ENCODE data around the gene BABAM1.
"Not testable (repeated sequence)": the region's sequence is repeated elsewhere in the genome, so short reads cannot be mapped to it uniquely, and the experiment has no call there.

The BABAM1 gene

GRCh38 chr19:17266589-17266974 is 661 bp upstream of the BABAM1 start:
- H3K36me3 ChIP-seq: peaks cover 29% of the 10 kb centered on the region
- peak overlapping the region; percentile 57 for H3K4me3 ChIP-seq
- no peaks in the 10 kb centered on the region for H4K20me1 ChIP-seq
- H3K27me3 ChIP-seq: no peaks in the 10 kb centered on the region
- peak overlapping the region; percentile 64 for H3K27ac ChIP-seq
- peaks cover 46% of the 10 kb centered on the region for H3K4me1 ChIP-seq
- no peaks in the 10 kb centered on the region for H3K9me3 ChIP-seq
- TF ChIP-seq Cebpa-rat (IDR thresholded peaks at IDR 0.05): no peak
- peak overlapping the region; percentile 76 for H3K4me2 ChIP-seq
- H3K9ac ChIP-seq: peak overlapping the region; percentile 19; the same call in 1 of the 2 replicates

DNA sequence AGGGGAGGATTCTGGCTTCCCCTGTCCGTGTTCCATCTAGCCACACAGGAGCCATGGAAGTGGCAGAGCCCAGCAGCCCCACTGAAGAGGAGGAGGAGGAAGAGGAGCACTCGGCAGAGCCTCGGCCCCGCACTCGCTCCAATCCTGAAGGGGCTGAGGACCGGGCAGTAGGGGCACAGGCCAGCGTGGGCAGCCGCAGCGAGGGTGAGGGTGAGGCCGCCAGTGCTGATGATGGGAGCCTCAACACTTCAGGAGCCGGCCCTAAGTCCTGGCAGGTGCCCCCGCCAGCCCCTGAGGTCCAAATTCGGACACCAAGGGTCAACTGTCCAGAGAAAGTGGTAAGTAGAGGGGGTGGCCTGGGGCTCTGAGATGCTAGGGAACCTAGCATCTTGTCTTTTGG is 1.5 kb downstream of the BABAM1 start:
- Histone ChIP-seq H3K9me3 (no peaks in the 10 kb centered on the region), H4K20me1 (no peaks in the 10 kb centered on the region), H3K36me3 (peaks cover 49% of the 10 kb centered on the region), H3K27me3 (no peaks in the 10 kb centered on the region), H3K4me3 (peak overlapping the region; percentile 89; the same call in 1 of the 2 replicates), H3K27ac (no peak overlapping the region), H3K9ac (no peak overlapping the region), H3K4me2 (peak overlapping the region; percentile 97), H3K4me1 (peaks cover 51% of the 10 kb centered on the region)
- TF ChIP-seq Cebpa-rat (IDR thresholded peaks at IDR 0.05): no peak

GRCh38 chr19:17274892-17275291 is 7.6 kb downstream of the BABAM1 start:
- H4K20me1 ChIP-seq, H3K4me3 ChIP-seq, H3K9me3 ChIP-seq, H3K9ac ChIP-seq, H3K27me3 ChIP-seq, H3K4me2 ChIP-seq, H3K27ac ChIP-seq: not testable (repeated sequence)
- Histone ChIP-seq H3K36me3 (peaks cover 98% of the 10 kb centered on the region), H3K4me1 (peaks cover 12% of the 10 kb centered on the region)

DNA sequence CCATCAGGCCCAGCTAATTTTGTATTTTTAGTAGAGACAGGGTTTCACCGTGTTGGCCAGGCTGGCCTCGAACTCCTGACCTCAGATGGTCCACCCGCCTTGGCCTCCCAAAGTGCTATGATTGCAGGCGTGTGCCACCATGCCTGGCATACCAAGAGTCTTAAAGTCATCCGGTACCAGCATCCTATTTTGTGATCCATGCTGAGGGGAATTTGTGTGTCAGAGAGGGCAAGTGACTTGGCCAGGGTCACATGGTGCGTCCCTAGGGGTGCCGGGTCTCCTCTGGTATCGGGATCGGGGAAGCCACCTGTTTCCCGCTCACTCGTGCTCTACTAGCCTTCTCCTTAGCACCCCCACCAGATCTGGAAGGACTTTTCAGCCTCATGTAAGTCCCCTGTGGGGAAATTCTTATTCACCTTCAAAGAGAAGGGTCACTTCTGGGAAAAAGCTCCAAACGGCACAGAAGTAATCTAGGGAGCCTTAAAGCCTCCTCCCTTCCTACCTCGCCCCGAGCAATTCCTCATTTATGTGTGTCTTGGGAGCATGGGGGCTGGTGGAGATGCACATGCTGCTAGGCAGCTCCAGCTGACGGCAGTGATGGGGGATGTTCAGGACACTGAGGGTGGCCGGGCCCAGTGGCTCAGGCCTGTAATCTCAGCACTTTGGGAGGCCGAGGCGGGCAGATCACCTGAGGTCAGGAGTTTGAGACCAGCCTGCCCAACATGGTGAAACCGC is 8.4 kb downstream of the BABAM1 start:
- Histone ChIP-seq H3K4me1 (peaks cover 13% of the 10 kb centered on the region), H3K4me2 (no peak overlapping the region), H4K20me1 (no peaks in the 10 kb centered on the region), H3K4me3 (no peak overlapping the region), H3K27ac (no peak overlapping the region), H3K9me3 (no peaks in the 10 kb centered on the region), H3K36me3 (peaks cover 93% of the 10 kb centered on the region), H3K9ac (no peak overlapping the region), H3K27me3 (no peaks in the 10 kb centered on the region)
- no peak for TF ChIP-seq Cebpa-rat (IDR thresholded peaks at IDR 0.05)

GRCh38 chr19:17279436-17279835 is 12.2 kb downstream of the BABAM1 start:
- TF ChIP-seq Cebpa-rat (IDR thresholded peaks at IDR 0.05): no peak
- Histone ChIP-seq H3K27ac (no peak overlapping the region), H3K36me3 (peaks cover 74% of the 10 kb centered on the region), H3K9ac (no peak overlapping the region), H3K27me3 (no peaks in the 10 kb centered on the region), H3K9me3 (no peaks in the 10 kb centered on the region), H3K4me3 (no peak overlapping the region), H3K4me2 (no peak overlapping the region), H4K20me1 (peaks cover 16% of the 10 kb centered on the region), H3K4me1 (peaks cover 21% of the 10 kb centered on the region)

DNA sequence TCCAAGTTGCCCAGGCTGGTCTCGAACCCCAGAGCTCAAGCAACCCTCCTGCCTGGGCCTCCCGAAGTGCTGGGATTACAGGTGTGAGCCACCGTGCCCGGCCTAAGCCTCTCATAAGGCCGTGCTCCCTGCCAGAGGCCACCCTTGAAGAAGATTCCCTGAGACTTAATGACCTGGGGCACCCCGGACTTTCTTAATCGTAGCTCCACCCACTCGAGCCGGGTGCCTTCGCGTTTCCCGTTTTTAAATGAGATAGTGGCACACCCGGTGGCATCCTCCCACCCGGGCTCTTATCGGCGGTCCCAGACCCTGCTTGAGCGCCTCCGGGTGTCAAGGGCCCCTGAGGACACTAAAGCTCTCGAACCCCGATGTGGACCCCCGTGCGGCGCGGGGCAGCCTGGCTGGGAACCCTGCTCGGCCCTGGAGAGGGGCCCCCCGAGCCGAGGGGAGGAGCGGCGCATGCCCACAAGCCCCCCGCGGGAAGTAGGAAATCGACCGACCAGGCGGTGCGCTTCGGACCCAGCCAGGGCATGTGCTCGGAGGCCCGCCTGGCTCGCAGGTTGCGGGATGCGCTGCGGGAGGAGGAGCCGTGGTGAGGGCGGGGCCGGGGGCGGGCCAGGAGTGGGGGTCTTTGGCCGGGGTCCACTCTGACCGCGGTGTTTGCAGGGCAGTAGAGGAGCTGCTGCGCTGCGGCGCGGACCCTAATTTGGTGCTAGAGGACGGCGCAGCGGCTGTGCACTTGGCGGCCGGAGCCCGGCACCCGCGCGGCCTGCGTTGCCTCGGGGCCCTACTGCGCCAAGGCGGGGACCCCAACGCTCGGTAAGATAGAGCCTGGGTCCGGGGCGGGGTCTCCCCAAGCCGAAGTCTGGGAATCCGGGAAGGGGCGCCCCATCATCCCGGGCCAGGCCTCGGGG is 14.4 kb downstream of the BABAM1 start, which contains the start of gene ANKLE1:
TSS of gene ANKLE1 (plus strand) at position 511 of the 914 bp plus-strand sequence. CDS start at position 531, 20 bp downstream.
- Histone ChIP-seq H3K9ac (peak within 1 kb of the TSS; percentile 89), H3K27ac (peak within 1 kb of the TSS; percentile 86), H3K4me1 (peaks cover 21% of the 10 kb centered on the region), H4K20me1 (peaks cover 29% of the 10 kb centered on the region), H3K4me2 (peak within 1 kb of the TSS; percentile 87), H3K9me3 (no peaks in the 10 kb centered on the region), H3K36me3 (peaks cover 74% of the 10 kb centered on the region), H3K27me3 (no peaks in the 10 kb centered on the region), H3K4me3 (peak within 1 kb of the TSS; percentile 80)
- no peak for TF ChIP-seq Cebpa-rat (IDR thresholded peaks at IDR 0.05)

DNA sequence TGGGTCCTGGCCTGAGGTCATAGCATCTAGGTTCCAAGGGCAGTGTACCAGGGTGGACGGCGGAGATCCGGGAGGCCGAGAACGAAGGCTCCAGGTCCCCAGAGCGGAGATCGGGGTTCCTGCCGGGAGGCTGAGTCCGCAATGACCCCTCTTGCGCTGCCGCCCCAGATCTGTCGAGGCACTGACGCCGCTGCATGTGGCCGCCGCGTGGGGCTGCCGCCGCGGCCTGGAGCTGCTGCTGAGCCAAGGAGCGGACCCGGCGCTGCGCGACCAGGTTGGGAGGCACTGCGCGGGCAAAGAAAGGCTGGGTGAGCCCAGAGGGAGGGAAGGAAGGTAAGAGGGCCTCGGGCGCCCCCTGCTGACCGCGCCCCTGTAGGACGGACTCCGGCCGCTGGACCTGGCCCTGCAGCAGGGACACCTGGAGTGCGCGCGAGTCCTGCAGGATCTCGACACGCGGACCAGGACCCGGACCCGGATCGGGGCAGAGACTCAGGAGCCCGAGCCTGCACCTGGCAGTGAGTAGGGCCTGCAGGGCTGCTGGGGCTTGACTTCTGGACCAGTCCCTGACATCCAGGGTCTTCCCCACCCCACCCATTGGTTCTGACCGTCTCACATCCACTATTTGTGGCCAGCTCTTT is 15.4 kb downstream of the BABAM1 start:
- peak overlapping the region; percentile 87 for H3K4me2 ChIP-seq
- H4K20me1 ChIP-seq: peaks cover 29% of the 10 kb centered on the region
- no peaks in the 10 kb centered on the region for H3K9me3 ChIP-seq
- TF ChIP-seq Cebpa-rat (IDR thresholded peaks at IDR 0.05): no peak
- H3K27ac ChIP-seq: peak overlapping the region; percentile 86
- H3K4me1 ChIP-seq: peaks cover 21% of the 10 kb centered on the region
- H3K4me3 ChIP-seq: peak overlapping the region; percentile 80
- H3K36me3 ChIP-seq: peaks cover 72% of the 10 kb centered on the region
- no peaks in the 10 kb centered on the region for H3K27me3 ChIP-seq
- peak overlapping the region; percentile 89 for H3K9ac ChIP-seq

GRCh38 chr19:17283504-17283996 is 16.3 kb downstream of the BABAM1 start:
- Histone ChIP-seq H4K20me1 (peaks cover 29% of the 10 kb centered on the region), H3K4me2 (peak overlapping the region; percentile 87; the same call in 1 of the 2 replicates), H3K27me3 (no peaks in the 10 kb centered on the region), H3K4me3 (peak overlapping the region; percentile 80; the same call in 1 of the 2 replicates), H3K27ac (no peak overlapping the region), H3K4me1 (peaks cover 26% of the 10 kb centered on the region), H3K36me3 (peaks cover 63% of the 10 kb centered on the region), H3K9me3 (no peaks in the 10 kb centered on the region), H3K9ac (0 out of 2 replicates have a peak overlapping the region, but pooled peaks have one; percentile 89)
- TF ChIP-seq Cebpa-rat (IDR thresholded peaks at IDR 0.05): no peak

GRCh38 chr19:17285415-17286135 is 18.3 kb downstream of the BABAM1 start:
- TF ChIP-seq Cebpa-rat (IDR thresholded peaks at IDR 0.05): no peak
- no peaks in the 10 kb centered on the region for H3K9me3 ChIP-seq
- H3K27ac ChIP-seq: no peak overlapping the region
- H3K27me3 ChIP-seq: no peaks in the 10 kb centered on the region
- no peak overlapping the region for H3K4me3 ChIP-seq
- no peak overlapping the region for H3K4me2 ChIP-seq
- H4K20me1 ChIP-seq: peaks cover 29% of the 10 kb centered on the region
- peaks cover 48% of the 10 kb centered on the region for H3K36me3 ChIP-seq
- H3K4me1 ChIP-seq: peaks cover 31% of the 10 kb centered on the region
- no peak overlapping the region for H3K9ac ChIP-seq
